NCI-H69 (cell line): ENCODE results near the gene INPP4B.

Experiments
- DNase-seq: peaks from one replicate; lab custom pipeline; 2025; lab: John Stamatoyannopoulos, UW

INPP4B gene

DNA sequence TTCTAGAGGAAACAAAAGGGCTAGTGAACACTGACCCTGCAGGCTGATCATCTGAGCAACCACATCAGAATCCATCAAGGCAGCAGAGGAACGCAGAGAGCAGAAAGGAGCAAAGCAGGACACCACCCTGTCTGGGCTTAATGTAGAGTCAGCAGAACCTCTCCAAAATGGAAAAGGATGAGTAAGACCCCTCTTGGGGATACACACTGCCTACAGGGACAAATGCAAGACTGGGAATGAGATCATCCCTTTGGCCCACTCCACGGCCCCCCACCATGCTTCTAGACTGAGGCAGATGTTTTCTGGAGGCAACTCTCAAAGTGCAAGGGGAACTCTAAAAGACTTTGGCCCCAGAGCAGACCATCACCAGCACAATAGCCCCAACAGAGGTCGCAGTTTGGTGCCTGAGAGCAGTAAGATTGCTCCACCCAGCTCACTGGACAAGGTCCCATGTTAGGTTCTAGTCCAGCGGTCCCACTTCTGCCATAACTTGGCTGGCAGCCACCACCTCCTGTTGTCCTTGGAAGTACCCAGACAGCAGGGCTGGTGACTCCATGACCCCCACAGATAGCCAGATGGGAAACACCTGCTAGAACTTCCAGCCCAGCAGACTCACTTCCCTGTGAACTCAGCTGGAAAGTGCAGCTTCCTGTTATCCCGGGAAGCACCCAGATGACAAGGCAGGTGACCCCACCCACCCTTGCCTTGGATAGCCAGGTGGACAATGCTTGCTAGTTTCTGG, 372.7 kb downstream of the INPP4B start:
- DNase-seq, result peak; percentile 20

DNA sequence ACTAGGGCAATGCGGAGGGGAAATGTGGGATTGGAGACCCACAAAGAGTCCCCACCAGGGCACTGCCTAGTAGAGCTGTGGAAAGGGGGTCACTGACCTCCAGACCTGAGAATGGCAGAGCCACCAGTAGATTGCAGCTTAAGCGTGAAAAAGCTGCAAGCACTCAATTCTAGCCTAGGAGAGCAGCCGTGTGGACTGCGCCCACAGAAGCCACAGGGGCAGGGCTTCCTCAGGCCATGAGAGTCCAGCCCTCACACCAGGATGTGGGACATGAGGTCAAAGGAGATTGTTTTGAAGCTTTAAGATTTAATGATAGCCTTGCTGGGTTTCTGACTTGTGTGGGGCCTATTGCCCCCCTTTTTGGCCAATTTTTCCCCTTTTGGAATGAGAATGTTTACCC, 379.0 kb downstream of the INPP4B start:
- no peak for DNase-seq

- peak; percentile 15 for DNase-seq
These were observed 380.6 kb downstream of the INPP4B start for GRCh38 chr4:142465526-142465925.

DNA sequence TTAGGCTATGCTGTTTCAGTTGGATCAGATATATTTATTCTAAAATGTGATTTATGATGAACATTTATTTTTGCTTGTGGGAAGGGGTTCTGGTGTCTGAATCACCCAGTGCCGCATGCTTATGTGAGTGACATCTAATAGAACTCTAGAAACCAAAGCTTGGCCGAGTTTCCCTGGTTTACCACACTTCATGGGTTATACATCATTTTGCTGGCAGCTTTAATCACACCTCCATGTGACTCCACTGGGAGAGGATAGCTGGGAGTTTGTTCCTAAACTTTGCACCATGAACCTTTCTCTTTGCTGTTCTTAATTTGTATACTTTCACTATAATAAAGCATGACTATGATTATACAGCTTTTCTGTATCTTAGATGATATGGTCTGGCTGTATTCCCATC, 382.9 kb downstream of the INPP4B start:
- DNase-seq, result no peak

- no peak for DNase-seq
These were observed 393.8 kb downstream of the INPP4B start for GRCh38 chr4:142452161-142452855.

DNA sequence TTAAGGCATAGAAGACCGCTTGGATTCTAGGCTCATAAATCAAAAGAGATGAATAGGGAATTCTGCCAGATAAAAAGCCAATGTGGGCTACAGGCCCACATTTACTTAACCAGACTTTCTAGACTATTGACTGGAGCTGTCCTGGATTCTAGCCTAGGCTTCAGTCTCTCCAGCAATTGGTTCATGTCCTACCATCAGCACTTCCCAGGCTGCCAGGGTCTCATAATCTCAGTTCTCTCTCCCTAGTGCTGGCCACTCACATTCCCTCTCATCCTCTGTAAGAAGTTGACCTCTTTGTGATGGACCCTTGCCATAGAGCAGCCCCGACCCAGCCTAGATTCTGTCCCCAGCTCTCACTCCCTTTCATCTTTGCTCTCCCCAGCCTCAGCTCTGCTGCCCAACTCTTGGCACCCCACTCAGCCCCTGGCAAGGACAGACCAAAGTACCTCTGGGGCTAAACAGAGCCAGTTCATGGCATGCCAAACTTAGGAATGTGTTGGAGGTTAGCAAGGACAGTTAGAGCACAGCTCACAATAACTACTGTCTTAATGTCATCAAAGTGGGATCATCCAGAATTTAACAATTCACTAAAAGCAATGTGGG, 396.2 kb downstream of the INPP4B start:
- DNase-seq, result no peak

DNA sequence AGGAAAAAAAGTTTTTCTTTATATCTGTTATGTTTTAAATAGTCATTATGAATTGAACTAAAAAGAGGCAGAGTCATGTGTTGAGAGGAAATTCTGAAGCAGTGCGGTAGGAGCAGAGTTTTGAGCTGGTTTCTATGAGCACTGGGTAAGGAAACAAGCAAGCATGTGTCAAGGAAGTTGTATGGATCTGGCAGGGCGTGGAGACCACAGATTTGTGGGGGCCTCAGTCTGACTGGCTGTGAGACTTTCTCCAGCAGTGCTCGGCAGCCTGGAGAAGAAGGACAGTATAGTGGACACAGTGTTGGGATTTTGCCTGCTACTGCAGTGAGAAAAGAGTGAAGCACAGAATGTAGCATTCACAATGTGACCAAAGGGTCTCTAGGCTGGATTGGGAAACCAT, 399.1 kb downstream of the INPP4B start:
- no peak for DNase-seq

DNA sequence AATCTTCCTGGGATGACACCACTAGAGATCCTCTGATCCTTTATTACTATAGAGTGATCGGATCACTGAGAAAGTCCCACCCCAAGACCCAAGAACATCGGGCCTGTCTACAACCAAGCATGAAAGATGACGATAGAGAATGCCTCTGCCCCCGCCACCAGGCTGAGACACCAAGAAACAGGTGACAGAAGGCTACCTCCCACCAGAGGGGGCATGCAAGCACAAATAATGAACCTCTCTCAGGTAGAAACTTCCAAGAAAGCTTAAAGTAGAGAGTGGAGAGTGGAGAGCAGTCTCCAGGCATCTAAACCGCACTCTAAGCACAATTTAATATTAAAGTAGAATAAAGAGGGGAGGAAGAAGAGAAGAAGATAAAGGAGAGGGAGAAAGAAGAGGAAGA, 402.6 kb downstream of the INPP4B start:
- DNase-seq, result no peak

DNA sequence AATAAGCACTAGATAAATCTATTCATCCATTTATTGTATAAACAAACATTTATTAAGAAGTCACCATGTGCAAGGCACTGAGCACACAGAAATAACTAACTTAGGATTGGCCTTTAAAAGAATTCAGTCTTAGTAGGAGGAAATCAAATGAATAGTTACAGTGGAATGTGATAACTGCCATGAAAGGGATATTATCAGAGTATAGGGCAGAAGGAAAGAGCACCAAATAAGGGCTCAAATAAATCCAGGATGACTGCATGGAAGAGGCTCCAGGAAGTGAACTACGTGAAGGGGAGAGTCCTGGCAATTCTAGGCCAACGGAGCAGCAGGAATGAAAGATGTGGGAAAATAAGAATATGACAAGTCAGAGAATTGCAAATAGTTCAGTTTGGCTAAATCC, 406.0 kb downstream of the INPP4B start:
- no peak for DNase-seq

DNA sequence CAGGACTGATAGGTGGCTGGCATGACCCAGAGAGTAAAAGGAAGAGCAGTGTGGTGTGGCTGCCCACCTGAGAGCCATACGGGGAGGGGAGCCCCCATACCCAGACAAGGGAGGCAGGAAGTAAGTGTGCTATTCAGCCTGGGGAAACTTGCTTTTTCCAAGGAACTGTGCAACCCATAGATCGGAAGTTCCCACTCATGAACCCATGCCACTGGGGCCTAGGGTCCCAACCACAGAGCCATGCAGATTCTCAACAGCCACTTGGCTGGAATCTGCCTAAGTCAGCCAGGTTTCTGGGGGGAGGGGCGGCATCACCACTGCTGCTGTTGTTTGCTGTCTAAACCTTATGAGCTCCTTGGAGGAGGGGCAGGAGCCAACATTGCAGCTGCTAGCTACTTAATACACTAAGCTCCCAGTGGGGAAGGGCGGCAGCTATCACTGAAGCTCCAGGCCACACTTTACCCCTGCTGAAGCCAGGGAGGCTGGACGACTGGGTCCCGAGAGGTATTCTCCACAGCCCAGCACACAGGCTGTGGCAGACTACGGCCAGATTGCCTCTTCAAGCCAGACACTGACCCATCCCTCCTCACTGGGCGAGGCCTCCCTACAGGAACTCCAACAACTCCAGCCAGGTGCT, 410.4 kb downstream of the INPP4B start:
- DNase-seq, result peak; percentile 19

- no peak for DNase-seq
These were observed 411.4 kb downstream of the INPP4B start for GRCh38 chr4:142434519-142435224.

DNA sequence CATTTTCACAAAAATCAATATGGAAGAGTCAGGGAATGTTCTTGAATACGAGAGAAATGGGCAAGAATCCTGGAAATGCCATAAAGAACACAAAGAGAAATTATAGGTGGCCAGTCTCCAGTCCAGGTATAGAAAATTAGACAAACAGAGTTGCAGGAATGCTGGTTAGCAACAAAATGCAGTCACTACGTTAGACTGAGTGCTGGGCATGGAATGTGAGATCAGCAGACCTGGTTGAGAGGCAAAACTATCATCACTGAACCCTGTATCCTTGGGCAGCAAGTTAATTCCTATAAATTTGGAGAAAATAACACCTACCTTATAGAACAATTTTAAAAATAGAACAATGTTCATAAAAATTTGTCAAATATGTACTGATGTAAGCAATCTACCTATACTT, 417.4 kb downstream of the INPP4B start:
- DNase-seq, result no peak

- DNase-seq, result no peak
These were observed 418.6 kb downstream of the INPP4B start for GRCh38 chr4:142427456-142427855.

GRCh38 chr4:142423861-142424260, 422.2 kb downstream of the INPP4B start:
- no peak for DNase-seq

DNA sequence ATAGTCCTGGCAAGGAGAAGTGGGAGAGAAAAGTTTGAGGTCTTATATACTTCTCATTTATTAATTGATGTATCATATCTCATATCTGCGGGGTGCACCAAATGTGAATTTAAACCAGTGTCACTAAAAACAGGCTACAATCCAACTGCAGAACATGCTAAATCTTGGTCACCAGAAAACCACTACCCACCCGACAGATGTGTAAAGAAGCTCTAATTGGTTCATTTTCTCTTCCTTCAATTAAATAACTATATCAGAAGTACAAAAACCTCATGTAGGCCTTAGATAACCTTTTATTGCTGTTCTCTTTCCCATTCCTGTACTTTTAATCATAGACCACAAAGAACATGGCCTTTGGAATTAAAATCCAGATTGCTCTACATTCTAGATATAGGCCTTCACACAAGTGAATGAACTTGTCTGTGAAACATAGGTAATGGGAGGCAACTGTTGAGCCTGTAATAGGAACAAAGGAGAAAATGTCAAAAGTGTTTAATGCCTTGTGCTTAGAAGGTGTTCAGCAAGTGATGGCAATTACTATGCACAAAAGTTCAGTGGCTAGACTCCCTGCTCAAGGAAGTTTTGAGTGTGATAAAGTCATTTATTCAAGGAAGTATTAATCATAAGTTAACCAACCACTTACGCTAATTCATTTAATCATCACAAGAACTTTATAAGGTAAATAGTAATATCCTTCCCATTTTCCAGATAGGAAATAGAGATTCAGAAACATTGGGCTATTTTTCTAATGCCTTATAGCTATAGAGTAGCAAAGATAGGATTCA, 425.6 kb downstream of the INPP4B start:
- DNase-seq, result no peak

- DNase-seq, result no peak
These were observed 426.4 kb downstream of the INPP4B start for GRCh38 chr4:142419712-142420111.

- DNase-seq, result no peak
These were observed 427.4 kb downstream of the INPP4B start for GRCh38 chr4:142418697-142419096.

GRCh38 chr4:142416711-142417275, 429.3 kb downstream of the INPP4B start:
- no peak for DNase-seq

DNA sequence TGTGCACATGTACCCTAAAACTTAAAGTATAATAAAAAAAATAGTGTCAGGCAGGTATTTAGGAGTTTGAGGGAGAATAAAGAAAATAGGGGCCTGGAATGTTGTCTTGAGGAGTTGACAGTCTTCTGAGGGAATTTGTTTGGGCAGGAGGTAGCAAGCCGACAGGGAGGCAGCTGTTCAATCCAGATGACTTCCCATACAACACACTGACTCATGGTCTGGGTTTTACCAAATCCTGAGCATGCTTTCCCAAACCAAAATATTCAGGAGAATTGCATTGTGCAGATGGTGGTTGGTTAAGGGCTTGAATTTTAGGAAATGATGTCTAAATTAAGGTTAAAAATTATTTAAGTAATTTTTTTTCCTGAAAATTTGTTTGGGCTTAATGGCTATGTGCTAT, 430.0 kb downstream of the INPP4B start:
- DNase-seq, result no peak

DNA sequence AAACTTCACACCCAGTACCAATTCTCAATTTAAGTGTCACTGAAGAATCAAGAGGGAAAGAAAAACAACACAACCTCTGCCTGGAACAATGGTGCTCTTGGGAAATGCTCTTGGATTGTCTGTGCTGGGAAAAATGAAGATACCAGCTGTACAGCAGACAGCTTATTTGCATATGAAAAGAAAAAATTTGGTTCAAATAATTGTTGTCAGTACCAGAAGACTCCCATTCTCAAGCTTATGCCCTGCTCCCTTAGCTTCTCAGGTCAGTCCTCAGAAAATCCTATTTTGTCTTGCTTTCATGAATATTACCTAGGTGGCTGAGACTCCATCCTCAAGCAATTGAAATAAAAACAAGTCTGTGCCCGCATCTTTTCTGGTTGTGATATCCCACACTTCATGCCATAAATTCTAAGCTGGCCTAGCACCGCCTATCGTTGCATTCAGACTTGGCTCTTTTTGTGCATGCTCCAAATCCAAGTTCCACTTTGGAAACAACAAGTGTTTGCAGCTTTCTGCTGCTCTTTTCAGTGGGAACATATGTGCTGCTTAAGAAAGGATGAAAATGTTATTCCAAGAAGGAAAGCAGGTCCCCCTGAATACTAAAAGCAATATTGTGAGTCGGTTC, 431.6 kb downstream of the INPP4B start:
- no peak for DNase-seq

DNA sequence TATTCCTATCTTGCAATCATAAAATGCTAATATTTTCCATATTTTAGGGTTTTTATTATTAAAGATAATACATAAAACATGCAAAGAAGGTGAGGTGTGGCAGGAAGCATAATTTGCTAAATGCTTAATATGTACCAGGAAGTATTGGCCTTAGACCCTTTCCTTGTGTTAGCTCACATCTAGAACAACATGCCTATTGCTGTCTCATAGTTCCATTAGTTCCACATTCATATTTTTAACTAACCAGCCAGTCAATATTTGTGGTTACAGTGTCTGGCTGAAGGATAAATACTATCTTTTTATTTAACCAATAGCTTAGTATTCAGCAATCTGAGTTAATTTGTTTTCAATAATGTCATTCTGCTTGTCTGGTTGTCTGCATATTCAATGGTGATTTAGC, 432.6 kb downstream of the INPP4B start:
- DNase-seq, result no peak
